H1 (cell line): ENCODE measurements around the gene TMEM273.
A peak's percentile ranks its signal among the peaks of the same experiment; 100 is the strongest.

Experiments used
- E2F6 ChIP-seq: IDR thresholded peaks from 2 replicates; pipeline ENCODE4 v1.6.1; 2012; ENCODE audit warnings: inconsistent platforms
- EP300 ChIP-seq, 2 experiments: IDR thresholded peaks; 1 replicate in 1 of 2; 2 replicates in 1 of 2; pipeline ENCODE4 v1.6.1; 2011 to 2012; ENCODE audit warnings: low read depth in 2 of 2, low read length in 2 of 2, mild to moderate bottlenecking in 2 of 2, borderline replicate concordance in 1 of 2, inconsistent platforms in 1 of 2, moderate library complexity in 1 of 2
- NANOG ChIP-seq: IDR thresholded peaks from 2 replicates; pipeline ENCODE4 v1.6.1; 2011; ENCODE audit warnings: low read length, low read depth, mild to moderate bottlenecking, inconsistent platforms; ENCODE audit not compliant: insufficient read depth, poor library complexity, severe bottlenecking
- POLR2A ChIP-seq, 2 experiments: IDR thresholded peaks; 1 replicate in 1 of 2; 2 replicates in 1 of 2; pipeline ENCODE4 v1.6.1; 2011; ENCODE audit warnings: low read depth in 2 of 2, low read length in 2 of 2, mild to moderate bottlenecking in 2 of 2; ENCODE audit errors: control extremely low read depth in 1 of 2
- ZNF274 ChIP-seq: IDR thresholded peaks from 2 replicates; pipeline ENCODE4 v1.7.0; 2012; ENCODE audit warnings: low read length, borderline replicate concordance; ENCODE audit errors: extremely low read depth
- TF ChIP-seq, protein P1 (sequence below), 3 experiments: IDR thresholded peaks; 1 replicate in 2 of 3; 2 replicates in 1 of 3; pipeline versions ENCODE4 v1.5.1 to v1.6.1; 2011; ENCODE audit warnings: low read length in 3 of 3, mild to moderate bottlenecking in 3 of 3, inconsistent platforms in 2 of 3, low read depth in 1 of 3, moderate library complexity in 1 of 3; ENCODE audit not compliant: insufficient read depth in 1 of 3; ENCODE audit errors: control extremely low read depth in 1 of 3

DNA sequence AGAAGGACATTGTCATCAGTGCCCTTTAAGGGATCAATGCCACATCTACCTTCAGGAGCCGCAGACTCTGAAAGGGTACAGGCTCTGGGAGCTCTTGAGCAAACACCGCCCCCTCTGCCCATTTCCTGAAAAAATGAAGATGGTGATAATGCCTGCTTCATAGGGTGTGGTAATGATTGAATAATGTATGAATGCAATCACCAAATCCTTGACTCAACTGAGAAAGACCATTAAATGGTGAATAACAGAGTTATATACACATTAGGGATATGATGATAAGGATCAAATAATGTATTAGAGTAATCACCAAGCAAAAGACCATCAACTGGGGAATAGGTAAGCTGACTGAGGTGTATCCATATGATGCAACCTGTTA, 55.8 kb downstream of the TMEM273 start:
- TF ChIP-seq, protein P1, sequence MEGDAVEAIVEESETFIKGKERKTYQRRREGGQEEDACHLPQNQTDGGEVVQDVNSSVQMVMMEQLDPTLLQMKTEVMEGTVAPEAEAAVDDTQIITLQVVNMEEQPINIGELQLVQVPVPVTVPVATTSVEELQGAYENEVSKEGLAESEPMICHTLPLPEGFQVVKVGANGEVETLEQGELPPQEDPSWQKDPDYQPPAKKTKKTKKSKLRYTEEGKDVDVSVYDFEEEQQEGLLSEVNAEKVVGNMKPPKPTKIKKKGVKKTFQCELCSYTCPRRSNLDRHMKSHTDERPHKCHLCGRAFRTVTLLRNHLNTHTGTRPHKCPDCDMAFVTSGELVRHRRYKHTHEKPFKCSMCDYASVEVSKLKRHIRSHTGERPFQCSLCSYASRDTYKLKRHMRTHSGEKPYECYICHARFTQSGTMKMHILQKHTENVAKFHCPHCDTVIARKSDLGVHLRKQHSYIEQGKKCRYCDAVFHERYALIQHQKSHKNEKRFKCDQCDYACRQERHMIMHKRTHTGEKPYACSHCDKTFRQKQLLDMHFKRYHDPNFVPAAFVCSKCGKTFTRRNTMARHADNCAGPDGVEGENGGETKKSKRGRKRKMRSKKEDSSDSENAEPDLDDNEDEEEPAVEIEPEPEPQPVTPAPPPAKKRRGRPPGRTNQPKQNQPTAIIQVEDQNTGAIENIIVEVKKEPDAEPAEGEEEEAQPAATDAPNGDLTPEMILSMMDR (IDR thresholded peaks at IDR 0.05; ENCODE audit: control extremely low read depth in 1 of 3, insufficient read depth in 1 of 3, low read depth in 1 of 3, low read length in 3 of 3), result peak in 2 of 3 experiments; percentile 6 to 20; a peak in 1 of 4 replicates
- TF ChIP-seq NANOG (no peak), POLR2A (IDR thresholded peaks at IDR 0.05; ENCODE audit: control extremely low read depth in 1 of 2, low read depth in 2 of 2, low read length in 2 of 2) (no peak), EP300 (IDR thresholded peaks at IDR 0.05; ENCODE audit: borderline replicate concordance in 1 of 2, low read depth in 2 of 2, low read length in 2 of 2) (no peak), E2F6 (no peak), ZNF274 (no peak)
